GM12878 (cell line): ENCODE results near the gene PLXNA4. TPM values are rescaled to one million over a fixed set of nuclear protein-coding genes. Genes with fewer than 3 reads are reported as not detected.

Source experiments
- ATAC-seq: fragments of 200-7000 bp; cut with Tn5 transposase; 3 replicates; pipeline ENCODE4 v1.9.1; 2020; ENCODE audit warnings: mild to moderate bottlenecking, moderate library complexity
- BruUV-seq: library from RNA; stranded (reverse); fragments of 400-500 nt; replicated peaks from 2 replicates; lab custom pipeline; 2021; lab: Mats Ljungman, UMichigan
- CTCF ChIA-PET: fragments of 300-600 bp; sonication (Branson Sonifier 250); formaldehyde crosslinking; extraction: SDS; loops from one replicate; lab custom pipeline; 2021; ENCODE audit warnings: inconsistent platforms; lab: Yijun Ruan, JAX
- POLR2A ChIA-PET: fragments of 350-600 bp; formaldehyde crosslinking; extraction: SDS; loops from one replicate; lab custom pipeline; 2021; ENCODE audit warnings: inconsistent platforms; lab: Charles Lee
- RAD21 ChIA-PET: fragments of 300-600 bp; sonication (Branson Sonifier 250); formaldehyde crosslinking; loops from one replicate; lab custom pipeline; 2023; ENCODE audit warnings: antibody characterized with exemption; ENCODE audit not compliant: unreplicated experiment; lab: Charles Lee
- SMC1A ChIA-PET: fragments of 300-600 bp; sonication (Branson Sonifier 250); formaldehyde crosslinking; loops from one replicate; lab custom pipeline; 2023; ENCODE audit not compliant: unreplicated experiment, uncharacterized antibody; lab: Charles Lee
- DNase-seq: peaks from one replicate; pipeline ENCODE4 v3.0.0-alpha.2; 2011; ENCODE audit warnings: low read depth, low spot score
- FAIRE-seq: peaks from 3 replicates; lab custom pipeline; 2011; peaks lifted over from hg19 to GRCh38; lab: Jason Lieb, UNC
- H2AFZ ChIP-seq: 2 replicates; pipeline ENCODE4 v1.6.0; 2011; ENCODE audit warnings: low read depth, low read length, control low read depth; ENCODE audit not compliant: control insufficient read depth
- H3K27ac ChIP-seq: 2 replicates; pipeline ENCODE4 v1.5.1; 2011; ENCODE audit warnings: control low read depth; ENCODE audit not compliant: control insufficient read depth, insufficient read depth
- H3K27me3 ChIP-seq, 2 experiments: replicated peaks in 1 of 2; 2 replicates each; pipeline versions ENCODE4 v1.6.0 to v1.6.1; 2011; ENCODE audit warnings: low read length in 1 of 2; ENCODE audit not compliant: control insufficient read depth in 2 of 2, insufficient read depth in 2 of 2
- H3K36me3 ChIP-seq, 2 experiments: 2 replicates each; pipeline ENCODE4 v1.5.1; 2011; ENCODE audit warnings: low read length in 1 of 2; ENCODE audit not compliant: control insufficient read depth in 2 of 2, insufficient read depth in 2 of 2
- H3K4me1 ChIP-seq: 2 replicates; pipeline ENCODE4 v1.6.1; 2011; ENCODE audit warnings: mild to moderate bottlenecking, low read length, moderate library complexity, mixed read lengths; ENCODE audit not compliant: control insufficient read depth, insufficient read depth
- H3K4me2 ChIP-seq: 2 replicates; pipeline ENCODE4 v1.6.0; 2011; ENCODE audit warnings: control low read depth; ENCODE audit not compliant: control insufficient read depth, insufficient read depth
- H3K4me3 ChIP-seq: fragments of 200-600 bp; sonication (generic); 2 replicates; pipeline ENCODE4 v1.5.1; 2016
- H3K79me2 ChIP-seq: 2 replicates; pipeline ENCODE4 v1.6.0; 2011; ENCODE audit warnings: low read length; ENCODE audit not compliant: control insufficient read depth, insufficient read depth
- H3K9ac ChIP-seq: 2 replicates; pipeline ENCODE4 v1.8.0; 2011; ENCODE audit warnings: low read length, control low read depth, mixed read lengths; ENCODE audit not compliant: control insufficient read depth, insufficient read depth
- H3K9me3 ChIP-seq: replicated peaks from 3 replicates; pipeline ENCODE4 v1.5.1; 2011; ENCODE audit warnings: mild to moderate bottlenecking, low read length; ENCODE audit not compliant: control insufficient read depth, insufficient read depth
- H4K20me1 ChIP-seq: 2 replicates; pipeline ENCODE4 v1.6.0; 2011; ENCODE audit not compliant: control insufficient read depth, insufficient read depth
- BHLHE40 ChIP-seq, 2 experiments: fragments of 450-650 bp in 1 of 2; IDR thresholded peaks; 2 replicates each; pipeline ENCODE4 v1.6.1; 2011 to 2017; ENCODE audit warnings: low read depth in 2 of 2, borderline replicate concordance in 1 of 2, improper control_type of control experiment in 1 of 2, low read length in 1 of 2, mild to moderate bottlenecking in 1 of 2
- BMI1 ChIP-seq: fragments of 450-650 bp; IDR thresholded peaks from 2 replicates; pipeline ENCODE4 v1.6.1; 2016; ENCODE audit warnings: mild to moderate bottlenecking, moderate library complexity, borderline replicate concordance
- CBX5 ChIP-seq: sonication (generic); IDR thresholded peaks from 2 replicates; pipeline ENCODE4 v1.6.1; 2016; ENCODE audit warnings: low read depth, moderate library complexity, mild to moderate bottlenecking, inconsistent platforms
- IRF3 ChIP-seq: fragments of 450-650 bp; IDR thresholded peaks from 2 replicates; pipeline ENCODE4 v1.6.1; 2014; ENCODE audit warnings: mild to moderate bottlenecking
- LARP7 ChIP-seq: fragments of 450-650 bp; IDR thresholded peaks from 2 replicates; pipeline ENCODE4 v1.6.1; 2017; ENCODE audit warnings: mild to moderate bottlenecking
- MYB ChIP-seq: fragments of 150-350 bp; IDR thresholded peaks from 2 replicates; pipeline ENCODE4 v1.6.1; 2014; ENCODE audit warnings: mild to moderate bottlenecking, low read depth, low read length, borderline replicate concordance
- SMARCA5 ChIP-seq: fragments of 450-650 bp; IDR thresholded peaks from 2 replicates; pipeline ENCODE4 v1.6.1; 2017; ENCODE audit warnings: mild to moderate bottlenecking
- YBX1 ChIP-seq: fragments of 450-650 bp; IDR thresholded peaks from 2 replicates; pipeline ENCODE4 v1.6.1; 2016; ENCODE audit warnings: antibody characterized with exemption
- ZBTB11 ChIP-seq: fragments of 450-650 bp; formaldehyde crosslinking; IDR thresholded peaks from 2 replicates; pipeline ENCODE4 v1.5.0; 2022; ENCODE audit warnings: mild to moderate bottlenecking, missing genetic modification characterization
- ZZZ3 ChIP-seq: IDR thresholded peaks from 2 replicates; pipeline ENCODE4 v1.6.1; 2011; ENCODE audit warnings: low read depth; ENCODE audit not compliant: control insufficient read depth, insufficient read length
- WGBS: methylation state at CpG from one replicate; pipeline ENCODE4 v1.1.6; 2016; ENCODE audit warnings: low lambda C conversion rate; ENCODE audit not compliant: insufficient replicate concordance, insufficient coverage; ENCODE audit errors: missing lambda C conversion rate; 5-methylcytosine and 5-hydroxymethylcytosine counted together
- in situ Hi-C: fragments of 300-500 bp; cut with MboI; formaldehyde crosslinking; loops from 9 replicates; pipeline ENCODE4 v1.14.3; 2018; ENCODE audit warnings: mixed read lengths
- intact Hi-C: fragments of 100-400 bp; cut with micrococcal nuclease; formaldehyde crosslinking; loops from one replicate; pipeline ENCODE4 v1.14.2; 2022; ENCODE audit not compliant: unreplicated experiment
- polyA plus RNA-seq, 11 experiments: library from polyadenylated mRNA; depleted of rRNA in 4 of 11; unstranded in 6 of 11; stranded (reverse) in 5 of 11; fragments of >200 nt; fragmentation: Nextera tagmentation in 4 of 11; fragmentation: Illumina TruSeq in 1 of 11; extraction: Ambion mirVana in 4 of 11; extraction: Trizol in 1 of 11; gene quantifications; 1 replicate in 1 of 11; 2 replicates in 10 of 11; pipeline versions ENCODE4 v1.2.1 to v1.2.3, GENCODE V29; 2011 to 2016; ENCODE audit warnings: inconsistent platforms in 2 of 11, missing spikeins in 2 of 11, low read depth in 1 of 11
- total RNA-seq, 4 experiments: library from RNA; depleted of rRNA in 3 of 4; stranded (reverse); fragments of >200 nt in 3 of 4; fragmentation: Illumina TruSeq in 1 of 4; extraction: Trizol in 1 of 4; gene quantifications; 2 replicates each; pipeline versions ENCODE4 v1.2.1 to v1.2.3, GENCODE V29; 2013 to 2021

PLXNA4 gene
- total and polyA plus RNA-seq, 10 of the 15 experiments (the other 5 are each of a cell fraction or from before 2014, with no cell fraction given), result 0.03 TPM; not detected in 9

- TF ChIP-seq IRF3 (no peak), LARP7 (no peak), BHLHE40 (IDR thresholded peaks at IDR 0.05; ENCODE audit: borderline replicate concordance in 1 of 2, low read depth in 2 of 2, low read length in 1 of 2) (no peak), SMARCA5 (no peak), ZBTB11 (CRISPR knock-in tag) (no peak), MYB (no peak), ZZZ3 (no peak), BMI1 (no peak), YBX1 (no peak)
- TF ChIP-seq, all 136 proteins: peak for 0
Observed at GRCh38 chr7:132476541-132476940, 99.7 kb downstream of the PLXNA4 start (continued).

DNA sequence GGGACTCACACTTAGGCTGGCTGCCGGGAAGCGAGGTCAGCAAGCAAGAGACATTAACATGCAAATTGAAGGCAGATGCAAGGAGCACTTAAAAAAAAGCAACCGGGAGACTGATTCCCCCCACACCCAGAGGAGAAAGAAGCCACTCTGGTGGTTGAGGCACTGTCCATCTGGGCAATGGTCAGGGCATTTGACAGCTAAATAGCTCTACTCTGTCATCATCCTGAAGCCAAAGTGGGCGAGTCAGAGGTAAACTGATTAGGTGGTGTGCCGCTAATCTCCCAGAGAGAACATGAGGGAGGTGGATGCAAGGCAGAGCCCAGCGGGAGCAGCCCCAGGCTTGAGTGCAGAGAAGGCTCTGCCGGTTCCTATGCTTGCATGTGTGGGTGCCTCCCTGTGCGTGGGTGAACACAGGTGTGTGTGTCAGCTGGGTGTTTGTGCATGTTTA lies 100.6 kb downstream of the PLXNA4 start:
- H3K4me1 ChIP-seq, result no peaks in the 10 kb centered on the region
- CTCF ChIA-PET, result no interaction called here
- H3K36me3 ChIP-seq, result no peaks in the 10 kb centered on the region
- DNase-seq (no peak), FAIRE-seq (no peak), ATAC-seq (no peak)
- H3K27ac ChIP-seq, result no peak overlapping the region
- H3K9me3 ChIP-seq, result no peaks in the 10 kb centered on the region
- POLR2A ChIA-PET, result no interaction called here
- in situ Hi-C loops (no loop called here), intact Hi-C loops (no loop called here)
- SMC1A ChIA-PET, result no interaction called here
- H3K4me2 ChIP-seq, result no peak overlapping the region
- no TSS peak for BruUV-seq
- no peaks in the 10 kb centered on the region for H4K20me1 ChIP-seq
- RAD21 ChIA-PET, result no interaction called here
- no peak for TF ChIP-seq CBX5
- H2AFZ ChIP-seq, result no peak overlapping the region
- no peak overlapping the region for H3K9ac ChIP-seq
- H3K4me3 ChIP-seq, result no peak overlapping the region
- H3K79me2 ChIP-seq, result no peaks in the 10 kb centered on the region
- 15% methylated on average over 8 of the region's 8 CpGs for WGBS
- H3K27me3 ChIP-seq, result peaks cover 4 to 6% of the 10 kb centered on the region in 2 experiments; a peak in 3 of 4 replicates
